Stomach smooth muscle (tissue), 2 donors: Measurements from ENCODE around the gene ATP8B4.
"Not testable (repeated sequence)": the region's sequence is repeated elsewhere in the genome, so short reads cannot be mapped to it uniquely, and the experiment has no call there.

ENCODE experiments used
- H3K27ac ChIP-seq: one replicate; pipeline ENCODE4 v1.7.0; 2013; ENCODE audit warnings: mild to moderate bottlenecking, low read length, inconsistent platforms
- H3K27me3 ChIP-seq, 2 donors: one replicate each; pipeline ENCODE4 v1.7.0; 2013; ENCODE audit warnings: low read length in 2 of 2; ENCODE audit not compliant: insufficient read depth in 2 of 2, control insufficient read depth in 1 of 2
- H3K36me3 ChIP-seq, 2 donors: one replicate each; pipeline ENCODE4 v1.7.0; 2013; ENCODE audit warnings: low read length in 2 of 2; ENCODE audit not compliant: control insufficient read depth in 2 of 2, insufficient read depth in 2 of 2
- H3K4me1 ChIP-seq: one replicate; pipeline ENCODE4 v1.7.0; 2013; ENCODE audit warnings: low read length; ENCODE audit not compliant: control insufficient read depth, insufficient read depth
- H3K4me3 ChIP-seq, 2 donors: one replicate each; pipeline ENCODE4 v1.7.0; 2013; ENCODE audit warnings: low read length in 2 of 2
- H3K9ac ChIP-seq, 2 donors: one replicate each; pipeline ENCODE4 v1.7.0; 2013; ENCODE audit warnings: low read length in 2 of 2, mild to moderate bottlenecking in 1 of 2
- H3K9me3 ChIP-seq, 2 donors: one replicate each; pipeline ENCODE4 v1.7.0; 2013; ENCODE audit warnings: low read length in 2 of 2; ENCODE audit not compliant: control insufficient read depth in 2 of 2
- donor health status: healthy.
- donor health status: Pancreatic carcinoma.

Gene ATP8B4

GRCh38 chr15:50107591-50108408, 11.2 kb downstream of the ATP8B4 start:
- H3K4me3 ChIP-seq: no peak overlapping the region
- no peaks in the 10 kb centered on the region for H3K36me3 ChIP-seq
- H3K4me1 ChIP-seq: no peaks in the 10 kb centered on the region

GRCh38 chr15:50107157-50107556, 11.9 kb downstream of the ATP8B4 start:
- no peaks in the 10 kb centered on the region for H3K4me1 ChIP-seq
- no peak overlapping the region for H3K27ac ChIP-seq
- no peaks in the 10 kb centered on the region for H3K9me3 ChIP-seq
- no peaks in the 10 kb centered on the region for H3K27me3 ChIP-seq
- no peak overlapping the region for H3K9ac ChIP-seq
- H3K4me3 ChIP-seq: no peak overlapping the region
- H3K36me3 ChIP-seq: no peaks in the 10 kb centered on the region

More at GRCh38 chr15:50107591-50108408, 11.2 kb downstream of the ATP8B4 start:
- no peaks in the 10 kb centered on the region for H3K27me3 ChIP-seq
- no peak overlapping the region for H3K27ac ChIP-seq
- H3K9ac ChIP-seq: no peak overlapping the region
- no peaks in the 10 kb centered on the region for H3K9me3 ChIP-seq

DNA sequence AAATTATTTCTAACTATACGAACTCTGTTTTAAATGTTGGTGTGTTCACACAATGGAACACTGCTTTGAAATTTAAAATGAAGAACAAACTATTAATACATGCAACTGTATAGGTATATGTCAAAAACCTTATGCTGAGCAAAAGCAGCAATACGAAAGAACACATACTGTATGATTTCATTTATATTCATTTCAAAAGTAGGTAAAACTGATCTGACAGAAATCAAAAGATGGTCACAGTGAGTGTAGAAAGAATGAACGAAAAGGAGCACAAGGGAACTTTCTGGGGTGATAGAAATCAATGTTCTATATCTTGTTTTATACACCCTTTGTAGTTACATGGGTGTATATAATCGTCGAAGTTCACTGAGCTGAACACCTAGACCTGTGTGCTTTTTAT, 12.6 kb downstream of the ATP8B4 start:
- no peaks in the 10 kb centered on the region for H3K4me1 ChIP-seq
- no peak overlapping the region for H3K27ac ChIP-seq
- no peaks in the 10 kb centered on the region for H3K36me3 ChIP-seq
- no peak overlapping the region for H3K4me3 ChIP-seq
- H3K27me3 ChIP-seq: no peaks in the 10 kb centered on the region
- H3K9me3 ChIP-seq: no peaks in the 10 kb centered on the region
- no peak overlapping the region for H3K9ac ChIP-seq

DNA sequence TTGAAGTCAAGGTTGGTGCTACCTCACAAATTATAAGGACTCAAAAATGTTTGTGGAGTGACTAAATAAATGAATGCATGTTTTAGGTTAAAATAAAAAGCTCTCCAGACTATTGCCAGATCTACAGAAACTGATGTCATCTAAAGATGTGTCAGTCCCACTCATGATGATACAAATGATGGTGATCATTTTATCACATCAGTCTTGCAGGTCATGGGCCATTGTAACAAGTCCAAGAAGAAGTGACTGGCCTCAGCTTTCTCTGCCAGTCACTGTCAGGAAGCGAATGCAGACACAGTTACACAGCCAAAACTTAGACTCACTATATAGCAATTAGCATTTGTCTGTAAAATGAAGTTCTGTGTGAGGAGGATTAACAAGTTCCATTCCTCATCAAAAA, 18.5 kb downstream of the ATP8B4 start:
- Histone ChIP-seq H3K27me3 (no peaks in the 10 kb centered on the region), H3K9me3 (no peaks in the 10 kb centered on the region), H3K9ac (no peak overlapping the region), H3K4me1 (no peaks in the 10 kb centered on the region), H3K4me3 (no peak overlapping the region), H3K36me3 (no peaks in the 10 kb centered on the region), H3K27ac (no peak overlapping the region)

- no peaks in the 10 kb centered on the region for H3K36me3 ChIP-seq
- no peaks in the 10 kb centered on the region for H3K4me1 ChIP-seq
- H3K9ac ChIP-seq: no peak overlapping the region
- H3K27ac ChIP-seq: no peak overlapping the region
- no peaks in the 10 kb centered on the region for H3K9me3 ChIP-seq
- H3K27me3 ChIP-seq: no peaks in the 10 kb centered on the region
- H3K4me3 ChIP-seq: no peak overlapping the region
These were observed 20.5 kb downstream of the ATP8B4 start for GRCh38 chr15:50098545-50098944.

DNA sequence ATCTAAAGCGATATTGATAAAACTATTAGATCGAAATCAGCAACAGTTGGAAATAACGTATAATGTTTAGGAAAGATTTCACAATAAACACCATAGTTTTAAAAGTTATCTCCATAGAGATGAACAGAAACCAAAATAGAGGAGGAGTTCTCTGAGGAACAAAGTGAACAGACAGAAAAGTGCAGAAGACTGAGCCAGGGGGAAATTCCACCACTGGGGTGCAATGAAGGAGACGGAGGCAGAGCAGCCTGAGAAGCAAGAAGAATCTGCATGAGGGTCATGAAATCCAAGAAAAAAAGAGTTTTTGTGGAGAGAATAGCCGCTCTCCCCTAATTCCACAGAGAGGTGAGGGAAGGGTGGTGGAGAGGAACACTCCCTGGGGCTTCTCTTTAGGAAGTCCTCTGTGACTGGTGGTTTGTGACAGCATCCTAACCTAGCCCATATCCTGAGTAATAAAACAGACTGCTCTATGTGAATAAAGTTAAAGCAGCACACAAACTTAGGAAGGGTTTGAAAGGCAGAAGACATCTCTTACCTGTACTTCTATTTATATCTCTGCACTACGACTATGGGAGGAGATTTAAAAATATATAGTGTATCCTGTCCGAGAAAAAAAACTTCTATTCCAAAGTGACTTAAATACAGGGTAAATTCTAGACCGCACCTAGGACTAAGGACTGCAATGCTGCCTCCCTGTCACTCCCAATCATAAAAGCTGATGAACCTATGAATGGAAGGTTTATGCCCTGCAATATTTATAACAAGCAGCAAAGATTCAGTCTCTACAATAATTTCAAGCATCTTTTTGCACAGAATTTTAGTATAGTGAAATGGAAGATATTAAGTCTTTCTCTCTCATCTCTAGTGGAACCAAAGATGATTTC, 22.9 kb downstream of the ATP8B4 start:
- H3K4me3 ChIP-seq: no peak overlapping the region
- no peaks in the 10 kb centered on the region for H3K36me3 ChIP-seq
- no peaks in the 10 kb centered on the region for H3K27me3 ChIP-seq
- no peaks in the 10 kb centered on the region for H3K9me3 ChIP-seq
- H3K9ac ChIP-seq: no peak overlapping the region
- no peaks in the 10 kb centered on the region for H3K4me1 ChIP-seq
- H3K27ac ChIP-seq: no peak overlapping the region

GRCh38 chr15:50089386-50089785, 29.6 kb downstream of the ATP8B4 start:
- H3K4me3 ChIP-seq, H3K9ac ChIP-seq: not testable (repeated sequence)

GRCh38 chr15:50084932-50085331, 34.1 kb downstream of the ATP8B4 start:
- H3K27ac ChIP-seq: no peak overlapping the region
- no peaks in the 10 kb centered on the region for H3K4me1 ChIP-seq
- no peaks in the 10 kb centered on the region for H3K9me3 ChIP-seq
- H3K27me3 ChIP-seq: no peaks in the 10 kb centered on the region
- no peak overlapping the region for H3K4me3 ChIP-seq
- H3K36me3 ChIP-seq: no peaks in the 10 kb centered on the region
- H3K9ac ChIP-seq: no peak overlapping the region

More at GRCh38 chr15:50089386-50089785, 29.6 kb downstream of the ATP8B4 start:
- H3K4me1 ChIP-seq, H3K27me3 ChIP-seq, H3K36me3 ChIP-seq, H3K9me3 ChIP-seq, H3K27ac ChIP-seq: not testable (repeated sequence)

- Histone ChIP-seq H3K27me3 (no peaks in the 10 kb centered on the region), H3K4me1 (no peaks in the 10 kb centered on the region), H3K36me3 (no peaks in the 10 kb centered on the region), H3K9me3 (no peaks in the 10 kb centered on the region), H3K9ac (no peak overlapping the region), H3K4me3 (no peak overlapping the region), H3K27ac (no peak overlapping the region)
These were observed 35.5 kb downstream of the ATP8B4 start for GRCh38 chr15:50083424-50084025.

DNA sequence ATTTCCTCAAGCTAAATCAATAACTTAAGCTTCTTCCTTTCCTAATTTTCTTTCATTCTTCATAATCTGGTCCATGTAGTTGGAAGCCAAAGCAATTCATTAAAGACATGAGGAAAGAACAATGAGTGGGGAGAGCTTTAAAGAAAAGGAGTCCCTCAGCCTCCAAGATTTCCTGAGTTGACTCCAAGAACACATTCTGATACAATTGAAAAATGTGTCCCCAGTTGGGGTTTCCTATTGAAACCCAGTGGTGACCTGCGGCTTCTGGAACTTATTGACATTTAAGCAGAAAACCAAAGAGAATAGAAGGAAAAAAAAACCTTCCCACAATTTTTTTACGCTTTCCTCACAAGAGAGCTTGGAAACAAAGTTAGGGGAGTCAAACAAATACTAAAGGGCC, 37.0 kb downstream of the ATP8B4 start:
- H3K4me1 ChIP-seq: no peaks in the 10 kb centered on the region
- no peak overlapping the region for H3K27ac ChIP-seq
- H3K9ac ChIP-seq: no peak overlapping the region
- no peaks in the 10 kb centered on the region for H3K9me3 ChIP-seq
- H3K27me3 ChIP-seq: no peaks in the 10 kb centered on the region
- H3K4me3 ChIP-seq: no peak overlapping the region
- H3K36me3 ChIP-seq: no peaks in the 10 kb centered on the region
